Measurements from ENCODE around the gene C1orf116.

- TF ChIP-seq SIN3A (IDR thresholded peaks at IDR 0.05; ENCODE audit: borderline replicate concordance, low read depth, low read length) = no peak
- no peak for TF ChIP-seq CTCF (IDR thresholded peaks at IDR 0.05)
- TF ChIP-seq POLR2AphosphoS5 (IDR thresholded peaks at IDR 0.05; ENCODE audit: low read depth, low read length) = no peak
- no peak for TF ChIP-seq ZBTB33 (IDR thresholded peaks at IDR 0.05; ENCODE audit: borderline replicate concordance, low read depth)
- TF ChIP-seq USF2 (IDR thresholded peaks at IDR 0.05; ENCODE audit: borderline replicate concordance, low read depth, low read length) = no peak
- no peak for TF ChIP-seq SMC3 (IDR thresholded peaks at IDR 0.05; ENCODE audit: low read depth, low read length)
- no peak for TF ChIP-seq FOXJ3 (CRISPR knock-in tag; IDR thresholded peaks at IDR 0.05)
These were observed 35.1 kb upstream of the C1orf116 start for GRCh38 chr1:207067665-207068064.

All from SK-N-SH (cell line).